GM12874 (cell line): ENCODE measurements around the gene ATAD2B.

Source experiments
- CTCF ChIP-seq: IDR thresholded peaks from 2 replicates; pipeline ENCODE4 v1.5.1; 2011; ENCODE audit warnings: low read depth, mild to moderate bottlenecking, control low read depth, low read length, moderate library complexity; ENCODE audit not compliant: insufficient read depth

Gene ATAD2B

GRCh38 chr2:23753291-23754010 is 173.5 kb downstream of the ATAD2B start:
- TF ChIP-seq CTCF, result no peak

DNA sequence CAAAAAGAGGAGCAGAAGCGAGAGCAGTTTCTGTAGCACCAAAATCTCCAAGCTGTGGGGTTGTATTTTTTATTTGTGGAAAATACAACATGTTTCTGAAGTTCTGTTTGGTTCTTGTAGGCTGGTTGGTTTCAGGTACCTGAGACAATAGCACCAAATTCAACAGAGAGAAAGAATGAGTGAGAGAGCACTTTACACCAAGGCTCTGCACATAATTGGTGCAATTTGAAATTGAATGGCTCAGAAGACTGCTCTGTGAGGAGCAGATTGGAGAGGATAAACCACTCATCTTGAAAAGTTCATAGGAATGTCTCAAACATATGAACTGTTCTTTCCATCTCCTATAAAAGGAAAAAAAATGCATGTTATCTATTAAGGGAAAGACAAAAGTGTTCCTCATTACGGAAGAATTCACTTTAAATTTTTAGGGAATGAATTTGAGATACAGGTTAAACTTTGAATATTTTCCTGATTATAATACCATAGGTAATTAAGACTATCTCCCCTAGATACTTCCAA is 175.1 kb downstream of the ATAD2B start:
- no peak for TF ChIP-seq CTCF

DNA sequence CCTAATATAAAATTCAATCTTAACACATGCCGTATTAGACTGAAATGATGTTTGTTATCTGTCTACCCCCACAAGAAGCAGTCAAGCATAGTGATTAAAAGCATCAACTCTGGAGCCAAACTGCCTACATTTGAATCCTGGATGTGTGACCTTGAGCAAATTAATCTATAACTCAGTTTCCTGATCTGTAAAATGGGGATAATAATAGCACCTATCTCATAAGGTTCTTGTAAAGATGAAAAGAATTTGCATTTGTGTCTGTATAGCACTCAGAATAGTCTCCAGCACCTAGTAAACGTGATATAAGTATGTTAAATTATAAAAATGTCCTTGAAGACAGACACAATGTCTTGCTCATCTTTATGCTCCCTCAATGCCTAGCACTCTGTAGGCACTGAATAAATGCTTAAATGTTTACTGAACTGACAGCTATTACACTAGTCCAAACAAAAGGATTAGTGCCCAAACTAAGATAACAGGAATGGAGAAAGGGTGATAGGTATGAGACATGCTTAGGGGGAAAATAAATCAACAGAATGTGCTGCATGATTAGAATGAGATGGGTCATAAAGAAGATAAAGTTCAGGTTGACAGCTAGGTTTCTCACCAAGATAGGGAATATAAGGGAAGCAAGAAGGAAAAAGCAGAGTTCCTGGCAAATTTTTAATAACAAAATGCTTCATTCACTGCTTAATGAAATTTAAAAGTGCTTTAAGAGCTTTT is 180.6 kb downstream of the ATAD2B start:
- TF ChIP-seq CTCF, result no peak

DNA sequence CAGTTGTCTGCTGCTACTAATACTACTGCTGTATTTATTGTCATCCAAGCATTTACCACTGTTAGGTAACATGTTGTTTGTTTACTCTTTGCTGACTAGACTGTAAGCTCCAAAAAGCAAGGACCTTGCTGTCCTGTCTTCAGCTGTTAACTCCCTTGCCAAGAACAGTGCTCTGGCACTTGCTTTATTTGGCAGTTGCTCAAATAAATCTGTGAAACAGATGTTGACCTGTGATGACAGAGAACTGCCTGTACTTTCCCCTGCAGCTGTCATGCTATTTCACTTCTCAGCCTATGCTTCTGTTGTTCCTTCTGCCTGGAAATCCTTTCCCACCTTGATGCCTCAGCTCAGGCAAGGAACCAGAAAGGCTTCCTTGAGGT is 181.2 kb downstream of the ATAD2B start:
- no peak for TF ChIP-seq CTCF

- TF ChIP-seq CTCF, result no peak
Observed at GRCh38 chr2:23745068-23745725, 181.7 kb downstream of the ATAD2B start.

GRCh38 chr2:23734416-23734815 is 192.5 kb downstream of the ATAD2B start:
- no peak for TF ChIP-seq CTCF

GRCh38 chr2:23722255-23722654 is 204.7 kb downstream of the ATAD2B start:
- TF ChIP-seq CTCF, result no peak
